ENCODE results near the gene KLHL1. TPM values are rescaled to one million over a fixed set of nuclear protein-coding genes. Genes with fewer than 3 reads are reported as not detected.
A peak's percentile ranks its signal among the peaks of the same experiment; 100 is the strongest.

KLHL1 gene
- total RNA-seq, 1 donor from 2014 or later = not detected

DNA sequence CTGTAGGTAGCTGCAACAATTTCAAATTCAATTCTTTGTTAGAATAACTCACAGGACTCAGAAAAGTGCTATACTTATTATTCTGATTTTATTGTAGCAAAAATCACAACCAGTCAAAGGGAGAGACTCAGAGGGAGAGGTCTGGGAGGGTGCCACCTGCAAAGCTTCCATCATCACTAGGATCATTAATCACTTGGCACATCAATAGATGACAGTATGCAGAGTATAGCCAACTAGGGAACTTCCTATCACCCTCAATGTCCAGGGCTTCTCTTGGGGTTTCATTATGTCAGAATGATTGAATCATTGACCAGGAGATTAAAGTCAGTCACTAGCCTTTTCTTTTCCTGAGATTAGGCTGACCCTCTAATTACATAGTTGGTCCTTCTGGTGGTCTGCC lies 432.0 kb downstream of the KLHL1 start:
- Histone ChIP-seq H3F3A (ENCODE audit: low read depth) (no peaks in the 10 kb centered on the region), H3K79me2 (ENCODE audit: low read depth) (no peaks in the 10 kb centered on the region), H3K4me3 (no peak overlapping the region), H3K27me3 (no peaks in the 10 kb centered on the region), H3K36me3 (no peaks in the 10 kb centered on the region), H3K9ac (no peak overlapping the region), H2AFZ (replicated peaks) (no peak overlapping the region), H3K27ac (no peak overlapping the region), H3K4me1 (no peaks in the 10 kb centered on the region), H4K20me1 (ENCODE audit: low read depth) (no peaks in the 10 kb centered on the region), H3K4me2 (no peak overlapping the region), H3K9me3 (ENCODE audit: low read depth) (no peaks in the 10 kb centered on the region)
- H3K36me3 Mint-ChIP-seq = no peaks in the 10 kb centered on the region
- peaks cover 2% of the 10 kb centered on the region for H3K9me3 Mint-ChIP-seq
- peak; percentile 3 for DNase-seq (ENCODE audit: low spot score)
- TF ChIP-seq, protein P1, sequence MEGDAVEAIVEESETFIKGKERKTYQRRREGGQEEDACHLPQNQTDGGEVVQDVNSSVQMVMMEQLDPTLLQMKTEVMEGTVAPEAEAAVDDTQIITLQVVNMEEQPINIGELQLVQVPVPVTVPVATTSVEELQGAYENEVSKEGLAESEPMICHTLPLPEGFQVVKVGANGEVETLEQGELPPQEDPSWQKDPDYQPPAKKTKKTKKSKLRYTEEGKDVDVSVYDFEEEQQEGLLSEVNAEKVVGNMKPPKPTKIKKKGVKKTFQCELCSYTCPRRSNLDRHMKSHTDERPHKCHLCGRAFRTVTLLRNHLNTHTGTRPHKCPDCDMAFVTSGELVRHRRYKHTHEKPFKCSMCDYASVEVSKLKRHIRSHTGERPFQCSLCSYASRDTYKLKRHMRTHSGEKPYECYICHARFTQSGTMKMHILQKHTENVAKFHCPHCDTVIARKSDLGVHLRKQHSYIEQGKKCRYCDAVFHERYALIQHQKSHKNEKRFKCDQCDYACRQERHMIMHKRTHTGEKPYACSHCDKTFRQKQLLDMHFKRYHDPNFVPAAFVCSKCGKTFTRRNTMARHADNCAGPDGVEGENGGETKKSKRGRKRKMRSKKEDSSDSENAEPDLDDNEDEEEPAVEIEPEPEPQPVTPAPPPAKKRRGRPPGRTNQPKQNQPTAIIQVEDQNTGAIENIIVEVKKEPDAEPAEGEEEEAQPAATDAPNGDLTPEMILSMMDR (IDR thresholded peaks at IDR 0.05) = no peak
- TF ChIP-seq EZH2phosphoT487 (IDR thresholded peaks at IDR 0.05) (no peak), EZH2 (IDR thresholded peaks at IDR 0.05) (no peak)
- no peaks in the 10 kb centered on the region for H3K4me1 Mint-ChIP-seq
- H3K4me3 Mint-ChIP-seq = no peak overlapping the region
- peaks cover 4% of the 10 kb centered on the region for H3K27me3 Mint-ChIP-seq (ENCODE audit: insufficient read depth, low read depth)
- no peak overlapping the region for H3K27ac Mint-ChIP-seq

DNA sequence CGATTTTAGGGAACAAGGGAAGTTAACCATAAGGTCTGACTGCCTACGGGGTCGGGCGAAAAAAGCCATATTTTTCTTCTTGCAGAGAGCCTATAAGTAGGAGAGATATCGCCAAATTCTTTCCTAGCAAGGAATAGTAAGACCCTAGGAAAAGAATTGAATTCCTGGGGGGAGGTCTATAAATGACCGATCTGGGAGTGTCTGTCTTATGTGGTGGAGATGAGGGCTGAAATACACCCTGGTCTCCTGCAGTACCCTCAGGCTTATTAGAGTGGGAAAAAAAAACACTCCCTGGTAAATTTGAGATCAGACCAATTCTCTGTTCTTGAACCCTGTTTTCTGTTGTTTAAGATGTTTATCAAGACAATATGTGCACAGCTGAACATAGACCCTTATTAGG lies 448.1 kb downstream of the KLHL1 start:
- Histone ChIP-seq H3K4me1 (no peaks in the 10 kb centered on the region), H3K27ac (no peak overlapping the region), H3K36me3 (no peaks in the 10 kb centered on the region), H2AFZ (replicated peaks) (no peak overlapping the region), H3K9me3 (ENCODE audit: low read depth) (no peaks in the 10 kb centered on the region), H4K20me1 (ENCODE audit: low read depth) (no peaks in the 10 kb centered on the region), H3F3A (ENCODE audit: low read depth) (no peaks in the 10 kb centered on the region), H3K79me2 (ENCODE audit: low read depth) (no peaks in the 10 kb centered on the region), H3K4me2 (no peak overlapping the region), H3K9ac (no peak overlapping the region), H3K4me3 (no peak overlapping the region), H3K27me3 (no peaks in the 10 kb centered on the region)
- no peak overlapping the region for H3K4me3 Mint-ChIP-seq
- H3K9me3 Mint-ChIP-seq = peaks cover 27% of the 10 kb centered on the region
- no peak for TF ChIP-seq EZH2phosphoT487 (IDR thresholded peaks at IDR 0.05)
- TF ChIP-seq EZH2 (IDR thresholded peaks at IDR 0.05) = no peak
- TF ChIP-seq, protein P1 (IDR thresholded peaks at IDR 0.05) = no peak
- no peak overlapping the region for H3K27ac Mint-ChIP-seq
- no peak for DNase-seq (ENCODE audit: low spot score)
- H3K27me3 Mint-ChIP-seq (ENCODE audit: insufficient read depth, low read depth) = peaks cover 6% of the 10 kb centered on the region
- H3K36me3 Mint-ChIP-seq = peaks cover 7% of the 10 kb centered on the region
- H3K4me1 Mint-ChIP-seq = no peaks in the 10 kb centered on the region

DNA sequence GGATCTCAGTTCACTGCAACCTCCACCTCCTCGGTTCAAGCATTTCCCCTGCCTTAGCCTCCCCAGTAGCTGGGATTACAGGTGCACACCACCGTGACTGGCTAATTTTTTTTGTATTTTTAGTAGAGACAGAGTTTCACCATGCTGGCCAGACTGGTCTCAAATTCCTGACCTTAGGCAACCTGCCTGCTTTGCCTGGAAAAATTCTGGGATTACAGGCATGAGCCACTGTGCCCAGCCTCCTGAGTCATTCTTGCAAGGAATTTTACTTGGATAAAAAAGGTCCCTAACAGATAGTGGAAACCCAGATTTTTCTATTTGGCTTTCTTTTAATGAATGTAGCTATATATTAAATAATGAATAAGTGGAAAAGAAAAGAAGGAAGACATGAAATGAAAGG lies 450.6 kb downstream of the KLHL1 start:
- Mint-ChIP-seq H3K36me3 (peaks cover 7% of the 10 kb centered on the region), H3K27ac (no peak overlapping the region), H3K4me3 (no peak overlapping the region), H3K4me1 (no peaks in the 10 kb centered on the region), H3K27me3 (ENCODE audit: insufficient read depth, low read depth) (peaks cover 6% of the 10 kb centered on the region), H3K9me3 (peaks cover 27% of the 10 kb centered on the region)
- Histone ChIP-seq H3K4me1 (no peaks in the 10 kb centered on the region), H3K27me3 (no peaks in the 10 kb centered on the region), H3K79me2 (ENCODE audit: low read depth) (no peaks in the 10 kb centered on the region), H3K36me3 (no peaks in the 10 kb centered on the region), H3K27ac (no peak overlapping the region), H3F3A (ENCODE audit: low read depth) (no peaks in the 10 kb centered on the region), H3K4me2 (no peak overlapping the region), H4K20me1 (ENCODE audit: low read depth) (no peaks in the 10 kb centered on the region), H3K9me3 (ENCODE audit: low read depth) (no peaks in the 10 kb centered on the region), H3K9ac (no peak overlapping the region), H2AFZ (replicated peaks) (no peak overlapping the region), H3K4me3 (no peak overlapping the region)
- TF ChIP-seq, protein P1 (IDR thresholded peaks at IDR 0.05) = no peak
- TF ChIP-seq EZH2phosphoT487 (IDR thresholded peaks at IDR 0.05) (no peak), EZH2 (IDR thresholded peaks at IDR 0.05) (no peak)
- no peak for DNase-seq (ENCODE audit: low spot score)

Data from neural progenitor cell (in vitro differentiated cells).